ENCODE results near the gene XYLT1.
"Not testable (repeated sequence)": the region's sequence is repeated elsewhere in the genome, so short reads cannot be mapped to it uniquely, and the experiment has no call there.

The XYLT1 gene

GRCh38 chr16:17329391-17329790 is 141.4 kb downstream of the XYLT1 start:
- no peak for DNase-seq

GRCh38 chr16:17328932-17329331 is 141.8 kb downstream of the XYLT1 start:
- DNase-seq = no peak

- no peak for DNase-seq
These were observed 143.0 kb downstream of the XYLT1 start for GRCh38 chr16:17327664-17328335.

- DNase-seq = no peak
These were observed 145.2 kb downstream of the XYLT1 start for GRCh38 chr16:17325476-17326143.

GRCh38 chr16:17324451-17324850 is 146.3 kb downstream of the XYLT1 start:
- DNase-seq = no peak

DNA sequence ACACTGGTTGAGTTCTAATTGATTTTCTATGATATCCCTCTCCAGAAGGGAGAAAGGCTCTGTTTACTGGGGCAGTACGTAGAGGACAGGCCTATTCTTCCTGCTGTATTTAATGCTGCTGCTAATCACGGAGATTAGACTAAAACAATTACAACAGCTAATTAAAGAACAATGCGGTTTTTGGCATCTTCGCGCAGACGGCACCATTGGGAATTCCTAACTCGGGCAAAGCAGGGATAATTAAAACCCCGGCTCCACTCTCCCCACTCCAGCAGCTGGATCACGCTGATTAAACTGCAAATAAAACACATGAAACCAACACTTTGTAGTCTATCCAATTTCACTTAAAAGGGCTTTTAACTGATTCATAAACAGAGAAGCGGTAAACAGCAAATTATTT is 147.6 kb downstream of the XYLT1 start:
- no peak for DNase-seq

GRCh38 chr16:17321824-17322223 is 148.9 kb downstream of the XYLT1 start:
- no peak for DNase-seq

GRCh38 chr16:17320009-17320408 is 150.8 kb downstream of the XYLT1 start:
- DNase-seq = no peak

DNA sequence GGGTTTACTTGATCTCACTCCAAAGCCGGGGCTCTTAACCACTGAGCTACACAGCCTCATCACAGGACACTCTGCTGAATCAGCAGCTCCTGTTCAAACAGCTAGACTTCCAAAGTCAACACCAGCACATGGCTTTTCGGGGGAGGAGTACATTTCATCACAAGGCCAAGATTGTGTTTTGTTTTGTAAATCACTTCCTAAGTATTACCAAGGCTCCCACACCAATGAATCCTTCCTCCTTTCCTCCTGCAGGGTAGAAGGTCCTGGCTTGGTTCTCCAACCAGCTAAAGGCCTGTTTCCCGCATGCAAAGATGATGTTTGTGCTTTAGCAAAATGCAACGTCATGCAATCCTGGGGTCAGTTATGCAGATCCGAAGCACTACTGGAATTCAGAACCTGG is 152.5 kb downstream of the XYLT1 start:
- no peak for DNase-seq

DNA sequence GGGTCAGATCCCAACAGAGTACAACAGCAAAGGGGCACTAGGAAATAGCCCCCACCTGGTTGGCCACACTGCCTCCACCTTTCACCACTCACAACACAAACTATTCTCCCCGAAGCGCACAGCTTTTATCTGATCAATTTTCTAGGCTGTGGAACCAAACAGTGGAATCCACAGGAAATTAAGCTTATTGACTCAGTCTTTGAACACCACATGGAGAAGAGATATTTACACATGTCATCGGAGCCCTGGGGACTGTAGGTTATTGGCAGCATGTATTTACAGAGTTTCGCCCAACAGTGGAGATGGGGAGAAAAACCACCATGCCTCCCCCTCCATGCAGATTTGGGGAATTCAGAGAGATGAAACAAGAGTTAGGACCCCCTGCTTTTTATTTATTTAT is 154.8 kb downstream of the XYLT1 start:
- DNase-seq = no peak

DNA sequence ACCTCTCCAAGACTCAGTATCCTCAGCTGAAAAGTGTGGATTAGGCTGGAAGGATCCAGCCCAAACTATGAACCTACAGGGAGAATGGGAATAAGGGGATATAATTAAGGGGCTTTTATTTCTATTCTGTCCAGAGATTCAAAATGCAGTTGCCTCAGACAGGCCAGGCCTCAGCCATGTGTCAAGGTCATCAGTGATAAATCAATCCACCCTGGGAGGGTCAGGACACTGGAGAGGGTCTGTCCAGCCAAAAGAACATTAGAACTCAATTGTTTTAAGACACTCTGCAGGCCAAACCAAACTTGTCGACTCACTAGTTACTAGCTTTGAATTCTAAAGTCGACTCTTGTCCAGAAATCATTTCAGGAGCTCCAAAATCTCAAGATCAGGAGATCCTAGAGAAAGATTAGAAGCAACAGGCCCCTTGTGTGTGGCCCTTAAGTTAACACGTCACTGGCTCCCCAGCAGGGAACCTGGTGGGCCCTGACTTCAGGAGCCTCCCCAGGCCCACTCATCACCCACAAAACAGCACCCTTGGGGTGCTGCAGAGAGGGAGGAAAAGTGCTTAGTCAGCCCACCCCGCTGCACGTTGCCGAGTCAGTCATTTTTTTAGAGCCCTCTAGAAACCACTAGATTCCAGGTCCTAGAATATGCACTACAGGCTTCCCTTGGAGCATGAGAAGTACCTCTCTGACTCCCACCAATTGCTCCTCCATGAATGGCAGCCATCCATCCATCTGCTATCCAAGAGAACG is 156.8 kb downstream of the XYLT1 start:
- DNase-seq = no peak

- DNase-seq = no peak
These were observed 157.6 kb downstream of the XYLT1 start for GRCh38 chr16:17313085-17313611.

DNA sequence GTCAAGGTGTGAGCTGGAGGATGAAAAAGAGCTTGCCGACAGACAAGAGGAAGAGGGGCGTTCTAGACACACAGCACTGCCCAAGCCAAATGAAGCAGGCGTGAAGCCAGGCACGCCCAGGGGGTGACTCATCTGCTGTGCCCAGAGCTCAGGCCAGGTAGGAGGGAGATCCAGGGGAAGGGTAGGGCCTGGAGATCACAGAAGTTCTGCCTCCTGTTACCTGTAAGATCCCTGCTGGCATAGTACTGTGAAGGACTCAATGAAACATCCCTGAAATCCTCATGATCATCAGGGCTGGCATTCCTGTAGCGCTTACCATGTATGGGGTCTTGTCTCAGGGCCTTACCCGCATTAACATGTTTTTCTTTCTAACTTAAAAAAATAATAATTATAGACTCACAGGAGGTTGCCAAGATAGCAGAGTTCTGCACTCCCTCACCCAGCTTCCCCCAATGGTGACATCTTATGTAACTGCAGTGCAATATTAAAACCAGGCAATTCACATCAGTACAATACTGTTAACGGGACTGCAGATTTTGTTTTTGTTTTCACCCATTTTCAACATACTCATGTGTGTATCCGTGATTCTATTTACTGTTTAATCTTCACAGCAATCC is 158.6 kb downstream of the XYLT1 start:
- DNase-seq = no peak

- DNase-seq = no peak
These were observed 159.2 kb downstream of the XYLT1 start for GRCh38 chr16:17311333-17312093.

DNA sequence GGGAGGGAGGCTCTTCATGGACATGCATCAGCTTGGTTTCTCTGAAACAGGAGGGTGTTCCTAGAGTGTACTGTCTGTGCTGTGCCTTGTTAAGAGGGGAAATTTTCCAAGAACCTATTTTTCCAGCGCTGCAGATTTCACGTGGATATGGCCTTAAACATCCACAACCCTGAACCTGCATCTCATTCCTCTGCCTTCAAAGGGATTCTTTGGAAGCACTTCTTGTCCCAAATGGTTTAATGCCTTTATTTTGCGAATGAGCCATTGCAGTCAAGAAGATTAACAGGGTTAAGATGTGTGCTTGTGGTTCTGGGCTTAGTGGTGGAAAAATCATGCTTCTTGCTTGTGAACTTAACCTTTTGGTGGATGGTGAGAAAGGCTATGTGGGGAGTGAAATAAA is 161.2 kb downstream of the XYLT1 start:
- DNase-seq = no peak

DNA sequence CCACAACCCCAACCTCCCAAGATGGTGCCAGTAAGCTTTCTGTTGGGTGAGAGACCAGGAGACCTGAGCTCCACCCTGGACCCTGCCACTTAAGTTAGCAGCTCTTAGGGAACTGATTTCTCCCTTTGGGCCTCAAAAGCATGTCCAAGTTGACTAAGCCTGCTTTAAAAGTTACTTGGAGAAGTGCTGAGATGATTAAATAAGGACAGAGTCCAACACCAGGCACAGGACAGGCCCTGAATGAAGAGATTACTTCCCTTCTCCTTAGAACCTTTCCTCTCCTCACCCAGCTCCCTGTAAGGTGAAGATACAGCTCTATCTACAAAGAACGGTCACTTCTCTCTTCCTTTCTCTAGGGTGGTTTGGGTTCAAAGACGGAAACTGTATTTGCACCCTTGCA is 162.6 kb downstream of the XYLT1 start:
- DNase-seq = no peak

- DNase-seq = no peak
These were observed 163.3 kb downstream of the XYLT1 start for GRCh38 chr16:17307504-17307903.

DNA sequence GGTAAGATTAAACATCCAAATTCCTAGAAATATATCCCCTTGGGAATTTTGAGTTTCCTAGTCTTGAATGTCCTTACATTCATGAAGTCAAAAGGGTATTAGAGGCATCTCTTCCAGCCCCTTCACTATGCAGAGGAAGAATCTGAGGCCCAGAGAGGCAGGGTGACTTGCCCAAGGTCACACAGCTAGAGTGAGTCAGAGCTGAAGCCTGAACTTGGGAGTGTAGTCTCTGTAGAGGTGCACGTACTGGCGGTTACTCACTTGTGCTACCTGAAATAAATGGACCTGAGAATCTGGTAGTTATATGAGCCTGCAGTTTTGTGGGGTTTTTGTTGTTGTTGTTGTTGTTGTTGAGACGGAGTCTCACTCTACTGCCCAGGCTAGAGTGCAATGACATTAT is 164.0 kb downstream of the XYLT1 start:
- DNase-seq = no peak

- DNase-seq = not testable (repeated sequence)
These were observed 164.5 kb downstream of the XYLT1 start for GRCh38 chr16:17306211-17306610.

GRCh38 chr16:17305694-17306093 is 165.1 kb downstream of the XYLT1 start:
- peak; percentile 65 for DNase-seq

DNA sequence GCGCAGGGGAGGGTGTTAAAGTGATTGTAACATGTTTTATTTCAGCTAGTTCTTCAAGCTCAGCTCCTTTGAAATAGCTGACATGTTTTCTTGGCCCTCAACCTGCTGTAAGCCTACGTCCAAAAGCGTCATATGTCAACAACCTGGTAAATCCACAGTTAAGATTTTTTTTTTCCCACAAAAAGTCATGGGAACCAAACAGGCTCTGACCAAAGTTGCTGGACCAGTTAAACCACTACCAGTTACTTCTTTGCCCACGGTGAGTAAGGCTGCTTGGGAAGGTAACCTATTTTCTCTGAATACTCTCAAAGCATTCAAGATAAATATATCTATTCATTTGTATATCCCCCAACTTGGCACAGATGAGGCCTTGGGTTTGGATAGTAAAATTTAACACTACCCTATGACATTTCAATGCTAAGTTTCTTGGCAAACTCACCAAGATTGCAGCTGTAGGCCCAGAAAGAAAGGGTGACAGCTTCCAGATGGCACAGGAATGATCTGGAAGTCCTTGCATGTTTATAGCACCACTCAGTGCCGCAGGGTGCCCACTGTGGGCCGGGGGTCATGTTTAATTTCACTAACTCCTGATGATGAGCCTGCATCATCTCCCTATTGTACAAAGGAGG is 166.2 kb downstream of the XYLT1 start:
- DNase-seq = no peak

DNA sequence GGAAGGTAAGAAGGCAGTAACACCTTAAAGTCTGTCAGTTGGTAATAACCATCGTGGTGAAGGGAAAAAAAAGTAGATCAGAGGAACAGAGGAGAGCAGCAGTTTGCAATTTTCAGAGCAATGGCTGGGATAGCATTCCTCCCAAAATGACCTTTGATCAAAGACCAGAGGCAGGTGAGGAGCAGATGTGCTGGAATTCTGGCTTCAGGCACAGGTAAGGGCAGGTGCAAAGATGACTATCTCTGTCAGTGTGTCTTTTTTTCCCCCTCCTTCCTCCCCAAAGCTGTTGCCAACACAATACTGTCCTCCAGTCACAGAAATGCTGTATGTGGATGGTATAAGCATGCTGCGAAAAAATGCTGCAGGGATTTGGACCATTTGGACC is 166.7 kb downstream of the XYLT1 start:
- DNase-seq = no peak
